Measurements from ENCODE around the gene MT1B. TPM values are rescaled to one million over a fixed set of nuclear protein-coding genes. Genes with fewer than 3 reads are reported as not detected.
A peak's percentile ranks its signal among the peaks of the same experiment; 100 is the strongest.

Gene MT1B
- total and polyA plus RNA-seq, 2 of the 13 experiments (the other 11 are each of a cell fraction or from before 2014, with no cell fraction given): 0.89 TPM; not detected in 1

GRCh38 chr16:56657555-56658326 lies 6.1 kb downstream of the MT1B start, which contains the start of gene MT1F (continued):
- 0 out of 2 replicates have a peak, but pooled peaks have one; percentile 63 for TF ChIP-seq ZFP37 (CRISPR knock-in tag; IDR thresholded peaks at IDR 0.05; ENCODE audit: borderline replicate concordance)
- TF ChIP-seq, protein P1, sequence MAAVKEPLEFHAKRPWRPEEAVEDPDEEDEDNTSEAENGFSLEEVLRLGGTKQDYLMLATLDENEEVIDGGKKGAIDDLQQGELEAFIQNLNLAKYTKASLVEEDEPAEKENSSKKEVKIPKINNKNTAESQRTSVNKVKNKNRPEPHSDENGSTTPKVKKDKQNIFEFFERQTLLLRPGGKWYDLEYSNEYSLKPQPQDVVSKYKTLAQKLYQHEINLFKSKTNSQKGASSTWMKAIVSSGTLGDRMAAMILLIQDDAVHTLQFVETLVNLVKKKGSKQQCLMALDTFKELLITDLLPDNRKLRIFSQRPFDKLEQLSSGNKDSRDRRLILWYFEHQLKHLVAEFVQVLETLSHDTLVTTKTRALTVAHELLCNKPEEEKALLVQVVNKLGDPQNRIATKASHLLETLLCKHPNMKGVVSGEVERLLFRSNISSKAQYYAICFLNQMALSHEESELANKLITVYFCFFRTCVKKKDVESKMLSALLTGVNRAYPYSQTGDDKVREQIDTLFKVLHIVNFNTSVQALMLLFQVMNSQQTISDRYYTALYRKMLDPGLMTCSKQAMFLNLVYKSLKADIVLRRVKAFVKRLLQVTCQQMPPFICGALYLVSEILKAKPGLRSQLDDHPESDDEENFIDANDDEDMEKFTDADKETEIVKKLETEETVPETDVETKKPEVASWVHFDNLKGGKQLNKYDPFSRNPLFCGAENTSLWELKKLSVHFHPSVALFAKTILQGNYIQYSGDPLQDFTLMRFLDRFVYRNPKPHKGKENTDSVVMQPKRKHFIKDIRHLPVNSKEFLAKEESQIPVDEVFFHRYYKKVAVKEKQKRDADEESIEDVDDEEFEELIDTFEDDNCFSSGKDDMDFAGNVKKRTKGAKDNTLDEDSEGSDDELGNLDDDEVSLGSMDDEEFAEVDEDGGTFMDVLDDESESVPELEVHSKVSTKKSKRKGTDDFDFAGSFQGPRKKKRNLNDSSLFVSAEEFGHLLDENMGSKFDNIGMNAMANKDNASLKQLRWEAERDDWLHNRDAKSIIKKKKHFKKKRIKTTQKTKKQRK (IDR thresholded peaks at IDR 0.05; ENCODE audit: low read length): no peak
- TF ChIP-seq ZNF660 (CRISPR knock-in tag; IDR thresholded peaks at IDR 0.05; ENCODE audit: borderline replicate concordance, low read depth): no peak
- TF ChIP-seq ZNF33B (CRISPR knock-in tag; IDR thresholded peaks at IDR 0.05): no peak
- no peak for TF ChIP-seq SP140L (CRISPR knock-in tag; IDR thresholded peaks at IDR 0.05; ENCODE audit: borderline replicate concordance)
- TF ChIP-seq, protein P2, sequence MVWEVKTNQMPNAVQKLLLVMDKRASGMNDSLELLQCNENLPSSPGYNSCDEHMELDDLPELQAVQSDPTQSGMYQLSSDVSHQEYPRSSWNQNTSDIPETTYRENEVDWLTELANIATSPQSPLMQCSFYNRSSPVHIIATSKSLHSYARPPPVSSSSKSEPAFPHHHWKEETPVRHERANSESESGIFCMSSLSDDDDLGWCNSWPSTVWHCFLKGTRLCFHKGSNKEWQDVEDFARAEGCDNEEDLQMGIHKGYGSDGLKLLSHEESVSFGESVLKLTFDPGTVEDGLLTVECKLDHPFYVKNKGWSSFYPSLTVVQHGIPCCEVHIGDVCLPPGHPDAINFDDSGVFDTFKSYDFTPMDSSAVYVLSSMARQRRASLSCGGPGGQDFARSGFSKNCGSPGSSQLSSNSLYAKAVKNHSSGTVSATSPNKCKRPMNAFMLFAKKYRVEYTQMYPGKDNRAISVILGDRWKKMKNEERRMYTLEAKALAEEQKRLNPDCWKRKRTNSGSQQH (CRISPR knock-in tag; IDR thresholded peaks at IDR 0.05; ENCODE audit: low read depth): no peak
- TF ChIP-seq ZNF484 (CRISPR knock-in tag; IDR thresholded peaks at IDR 0.05; ENCODE audit: borderline replicate concordance, low read depth): no peak
- TF ChIP-seq, protein P3, sequence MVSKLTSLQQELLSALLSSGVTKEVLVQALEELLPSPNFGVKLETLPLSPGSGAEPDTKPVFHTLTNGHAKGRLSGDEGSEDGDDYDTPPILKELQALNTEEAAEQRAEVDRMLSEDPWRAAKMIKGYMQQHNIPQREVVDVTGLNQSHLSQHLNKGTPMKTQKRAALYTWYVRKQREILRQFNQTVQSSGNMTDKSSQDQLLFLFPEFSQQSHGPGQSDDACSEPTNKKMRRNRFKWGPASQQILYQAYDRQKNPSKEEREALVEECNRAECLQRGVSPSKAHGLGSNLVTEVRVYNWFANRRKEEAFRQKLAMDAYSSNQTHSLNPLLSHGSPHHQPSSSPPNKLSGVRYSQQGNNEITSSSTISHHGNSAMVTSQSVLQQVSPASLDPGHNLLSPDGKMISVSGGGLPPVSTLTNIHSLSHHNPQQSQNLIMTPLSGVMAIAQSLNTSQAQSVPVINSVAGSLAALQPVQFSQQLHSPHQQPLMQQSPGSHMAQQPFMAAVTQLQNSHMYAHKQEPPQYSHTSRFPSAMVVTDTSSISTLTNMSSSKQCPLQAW (CRISPR knock-in tag; IDR thresholded peaks at IDR 0.05): no peak; the same call in 1 of the 2 replicates
- TF ChIP-seq ZNF24 (IDR thresholded peaks at IDR 0.05): no peak
- 0 out of 2 replicates have a peak, but pooled peaks have one; percentile 9 for TF ChIP-seq ZNF263 (CRISPR knock-in tag; IDR thresholded peaks at IDR 0.05)
- TF ChIP-seq FOXJ3 (CRISPR knock-in tag; IDR thresholded peaks at IDR 0.05; ENCODE audit: borderline replicate concordance): no peak
- TF ChIP-seq NR2F6 (IDR thresholded peaks at IDR 0.05): no peak
- TF ChIP-seq NR2F6 (CRISPR knock-in tag; IDR thresholded peaks at IDR 0.05): 0 out of 2 replicates have a peak, but pooled peaks have one; percentile 43
- no peak for TF ChIP-seq ZNF280B (CRISPR knock-in tag; IDR thresholded peaks at IDR 0.05; ENCODE audit: borderline replicate concordance)
